ENCODE measurements around the gene SPECC1L.

SPECC1L gene

DNA sequence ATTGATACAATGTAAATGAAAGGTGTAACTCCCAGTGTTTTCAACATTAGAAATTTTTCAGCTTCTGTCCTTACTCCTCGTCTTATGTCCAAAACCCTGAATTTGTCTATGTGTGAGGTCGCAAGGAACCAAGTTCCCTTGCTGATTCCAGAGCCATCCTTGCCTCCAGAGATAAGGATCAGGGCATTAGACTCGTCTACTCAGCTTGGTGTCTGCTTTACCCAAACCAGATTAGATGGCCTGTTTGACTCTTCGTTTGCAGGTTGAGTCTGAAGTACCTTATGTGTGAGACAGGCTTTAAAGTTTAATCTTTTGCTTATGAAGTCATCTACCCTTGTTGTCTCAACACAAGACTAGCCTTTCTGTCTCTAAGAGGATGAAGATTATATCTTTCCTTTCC, 55.6 kb downstream of the SPECC1L start:
- no peak for DNase-seq

- no peak for DNase-seq
These were observed 57.2 kb downstream of the SPECC1L start for GRCh38 chr22:24327832-24328231.

DNA sequence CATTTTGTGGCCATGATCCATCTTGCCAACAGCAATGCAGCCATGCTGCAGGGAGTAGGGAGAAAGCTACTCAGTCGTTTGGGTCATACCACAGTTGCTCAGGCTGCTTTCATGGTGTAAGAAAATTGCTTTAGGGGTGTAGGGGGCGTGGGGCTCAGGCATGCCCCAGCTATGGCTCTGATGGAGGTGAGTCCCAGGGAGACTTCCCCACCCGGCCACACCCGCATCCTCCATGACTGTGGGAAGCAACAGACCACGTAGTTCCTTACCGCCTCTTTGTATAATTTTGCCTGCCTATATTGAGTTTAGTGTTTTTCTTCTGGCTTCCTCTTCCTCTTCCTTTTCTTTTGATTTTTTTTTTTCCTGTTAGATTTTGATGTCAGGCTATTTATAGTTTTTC, 58.8 kb downstream of the SPECC1L start:
- DNase-seq = no peak

DNA sequence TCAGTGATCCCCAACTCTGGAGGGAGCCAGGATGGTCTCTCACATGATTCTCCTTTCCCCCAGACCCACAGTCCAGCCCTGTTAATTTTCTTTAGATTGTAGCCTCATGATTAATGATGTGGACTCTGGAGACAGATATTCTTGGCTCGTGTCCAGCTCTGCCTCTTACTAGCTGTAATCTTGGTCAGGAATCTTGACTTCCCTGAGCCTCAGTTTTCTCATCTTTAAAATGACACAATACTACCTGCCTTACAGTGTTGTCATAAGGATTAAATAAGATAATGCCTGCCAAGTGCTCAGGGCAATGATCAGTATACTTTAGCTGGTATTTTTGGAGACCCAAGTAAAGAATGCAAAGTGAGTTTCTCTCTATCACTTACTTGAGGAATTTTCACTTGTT, 60.0 kb downstream of the SPECC1L start:
- DNase-seq = no peak

- no peak for DNase-seq
These were observed 61.1 kb downstream of the SPECC1L start for GRCh38 chr22:24331468-24332440.

GRCh38 chr22:24333301-24333700, 62.7 kb downstream of the SPECC1L start:
- no peak for DNase-seq

- no peak for DNase-seq
These were observed 64.9 kb downstream of the SPECC1L start for GRCh38 chr22:24335496-24335895.

DNA sequence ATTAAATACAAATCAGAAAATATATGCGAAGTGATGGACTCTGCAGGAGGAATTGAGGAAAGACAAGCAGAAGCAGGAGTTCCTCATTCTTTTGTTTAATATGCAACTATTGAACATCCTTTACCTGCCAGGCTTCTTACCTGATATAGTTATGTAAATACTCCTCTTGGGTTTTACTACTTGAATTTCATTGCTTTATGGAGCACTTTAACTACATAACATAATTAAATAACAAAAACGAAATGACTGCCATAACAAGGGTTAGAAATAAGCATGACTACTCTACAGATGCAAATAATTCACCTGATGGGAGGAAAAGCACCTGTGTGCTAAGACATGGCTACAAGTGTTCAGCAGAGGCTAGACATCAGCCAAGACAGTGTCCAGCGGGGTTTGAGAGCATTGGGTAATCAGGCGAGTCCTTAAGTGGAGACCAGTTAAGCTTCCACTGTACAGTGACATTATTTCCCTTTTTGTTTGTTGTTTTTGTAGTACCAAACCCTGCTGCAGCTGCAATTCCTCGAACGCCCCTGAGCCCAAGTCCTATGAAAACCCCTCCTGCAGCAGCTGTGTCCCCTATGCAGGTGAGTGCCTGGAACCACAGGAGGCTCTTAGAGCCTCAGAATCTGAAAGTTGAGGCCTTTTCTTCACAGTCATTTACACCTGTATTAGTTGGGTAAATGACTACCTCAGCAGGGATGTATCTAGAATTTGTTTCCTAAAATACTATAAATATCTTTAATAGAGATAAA, 67.4 kb downstream of the SPECC1L start:
- DNase-seq = no peak

GRCh38 chr22:24338726-24339451, 68.3 kb downstream of the SPECC1L start:
- DNase-seq = no peak

DNA sequence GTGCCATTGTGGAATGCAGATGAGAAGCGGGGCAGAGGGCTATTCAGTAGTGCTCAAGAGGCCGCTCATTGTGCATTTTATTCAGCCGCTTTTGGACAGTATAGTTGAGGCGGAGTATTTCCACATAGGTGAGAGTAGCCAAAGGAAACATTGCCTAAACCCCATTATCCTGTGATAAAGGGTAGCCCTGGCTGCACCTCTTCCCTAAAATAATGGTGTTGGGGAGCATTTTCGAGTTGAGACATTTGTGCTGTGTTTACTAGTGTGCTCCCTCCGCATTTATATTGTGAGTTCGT, 68.8 kb downstream of the SPECC1L start:
- DNase-seq = no peak

GRCh38 chr22:24341627-24342026, 71.0 kb downstream of the SPECC1L start:
- no peak for DNase-seq

GRCh38 chr22:24350627-24351026, 80.0 kb downstream of the SPECC1L start:
- DNase-seq = no peak

DNA sequence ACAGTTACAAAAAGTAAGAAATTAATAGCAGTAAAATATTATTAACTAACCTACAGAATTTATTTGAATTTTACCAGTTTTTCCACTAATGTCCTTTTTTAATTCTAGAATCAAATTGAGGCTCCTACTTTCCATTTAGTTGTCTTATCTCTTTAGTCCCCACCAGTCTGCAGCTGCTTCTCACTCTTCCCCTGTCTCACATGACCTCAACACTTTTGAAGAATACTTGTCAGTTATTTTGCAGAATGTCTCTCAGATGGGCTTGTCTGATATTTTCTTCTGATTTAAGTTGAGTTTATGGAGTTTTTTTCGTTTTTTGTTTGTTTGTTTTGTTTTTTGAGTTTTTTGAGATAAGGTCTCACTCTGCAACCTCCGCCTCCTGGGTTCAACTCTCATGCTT, 82.5 kb downstream of the SPECC1L start:
- no peak for DNase-seq

- DNase-seq = no peak
These were observed 84.9 kb downstream of the SPECC1L start for GRCh38 chr22:24355574-24355973.

DNA sequence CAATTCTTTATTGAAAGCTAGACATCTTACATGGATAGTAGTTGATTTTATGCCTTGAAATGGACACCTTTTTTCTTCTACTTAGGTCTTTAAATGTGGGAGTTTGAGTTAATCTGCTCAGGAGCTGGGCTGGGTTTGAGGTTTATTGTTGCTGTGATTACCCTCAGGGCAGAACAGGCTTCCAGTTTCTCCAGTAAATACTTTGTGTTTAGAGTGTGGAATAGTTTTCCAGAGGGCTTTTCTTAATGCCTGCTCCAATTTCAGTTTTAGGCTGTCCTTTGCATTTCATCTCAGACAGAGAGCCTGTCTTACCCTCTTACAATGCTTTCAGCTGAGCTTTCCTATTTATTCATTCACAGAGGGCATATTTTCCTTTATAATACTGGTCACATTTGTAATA, 86.9 kb downstream of the SPECC1L start:
- DNase-seq = no peak

GRCh38 chr22:24358105-24358836, 87.6 kb downstream of the SPECC1L start:
- no peak for DNase-seq

- no peak for DNase-seq
These were observed 89.0 kb downstream of the SPECC1L start for GRCh38 chr22:24359452-24360120.

DNA sequence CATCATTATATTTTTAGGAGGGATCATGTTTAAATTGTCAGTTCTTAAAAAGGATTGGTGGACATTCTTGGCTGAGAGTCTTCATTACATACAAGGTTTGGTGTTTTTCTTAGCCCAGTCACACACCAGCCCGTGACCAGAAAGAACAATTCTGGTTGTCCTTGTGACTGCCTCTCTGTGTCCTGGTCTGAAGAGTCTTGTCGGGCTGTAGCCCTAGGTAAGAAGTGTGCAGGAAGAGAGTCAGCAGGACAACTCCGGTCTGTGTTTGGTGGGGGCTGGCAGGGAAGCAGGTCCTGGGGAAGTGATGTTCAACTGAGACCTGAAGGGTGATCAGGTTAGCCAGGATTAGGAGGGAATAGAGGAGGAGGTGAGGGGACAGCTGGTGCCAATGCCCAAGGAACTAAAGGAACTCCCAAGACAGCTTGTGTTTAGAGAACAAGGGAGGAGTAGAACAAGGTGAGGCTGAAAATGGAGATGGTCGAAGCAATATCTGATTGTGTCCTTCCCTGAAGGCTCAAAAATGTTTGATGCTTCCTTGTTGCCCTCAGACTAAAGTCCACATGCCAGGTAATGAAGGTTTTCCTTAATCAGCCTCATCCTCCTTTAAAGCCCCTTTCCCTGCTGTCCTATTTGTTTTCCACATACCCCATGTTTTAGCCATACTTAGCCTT, 91.5 kb downstream of the SPECC1L start:
- no peak for DNase-seq

DNA sequence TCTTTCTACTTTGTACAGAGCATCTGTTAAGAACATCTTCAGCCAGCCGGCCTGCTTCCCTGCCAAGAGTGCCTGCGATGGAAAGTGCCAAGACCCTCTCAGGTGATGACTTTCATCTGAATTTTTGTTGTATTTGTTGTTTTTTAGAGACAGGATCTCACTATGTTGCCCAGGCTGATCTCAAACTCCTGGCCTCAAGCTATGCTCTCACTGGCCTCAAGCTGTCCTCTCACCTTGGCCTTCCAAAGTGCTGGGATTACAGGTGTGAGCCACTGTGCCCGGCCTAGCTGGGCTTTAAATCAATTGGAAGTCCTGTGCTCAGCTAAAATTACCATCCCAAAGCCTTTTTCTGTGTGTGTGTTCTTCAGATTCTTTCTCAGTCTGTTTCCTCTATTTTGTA, 92.6 kb downstream of the SPECC1L start:
- DNase-seq = no peak

DNA sequence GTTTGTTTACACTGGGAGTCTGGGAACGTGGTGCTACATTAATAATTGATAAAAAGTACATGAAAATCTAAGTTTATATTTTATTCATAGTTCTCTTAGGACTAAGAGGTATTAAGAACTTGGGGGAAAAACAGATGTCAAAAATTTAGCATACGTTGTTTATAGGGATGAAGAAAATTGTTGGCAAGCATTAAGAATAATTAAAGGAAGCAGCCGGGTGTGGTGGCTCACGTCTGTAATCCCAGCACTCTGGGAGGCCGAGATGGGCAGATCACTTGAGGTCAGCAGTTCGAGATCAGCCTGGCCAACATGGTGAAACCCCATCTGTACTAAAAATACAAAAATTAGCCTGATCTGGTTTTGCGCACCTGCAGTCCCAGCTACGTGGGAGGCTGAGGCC, 96.1 kb downstream of the SPECC1L start:
- DNase-seq = no peak

- no peak for DNase-seq
These were observed 97.2 kb downstream of the SPECC1L start for GRCh38 chr22:24367841-24368240.

DNA sequence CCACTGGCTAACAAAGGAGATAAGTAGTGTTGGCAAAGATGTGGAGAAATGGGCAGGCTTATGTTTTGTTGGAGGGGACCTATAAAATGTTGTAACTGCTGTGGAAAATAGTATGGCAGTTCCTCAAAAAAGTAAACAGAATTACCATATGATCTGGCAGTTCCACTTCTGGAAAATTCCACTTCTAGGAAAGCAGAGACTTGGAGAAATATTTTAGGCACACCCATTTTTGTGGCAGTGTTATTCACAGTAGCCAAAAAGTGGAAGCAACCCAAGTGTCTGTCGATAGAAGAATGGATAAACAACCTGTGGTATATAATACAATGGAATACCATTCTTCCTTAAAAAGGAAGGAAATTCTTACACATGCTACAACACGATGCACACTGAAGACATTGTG, 99.8 kb downstream of the SPECC1L start:
- DNase-seq = no peak
